IMR-90 (cell line): ENCODE measurements around the gene CD1C. TPM values are rescaled to one million over a fixed set of nuclear protein-coding genes. Genes with fewer than 3 reads are reported as not detected.

ENCODE experiments used
- ATAC-seq: fragments of 200-7000 bp; cut with Tn5 transposase; 2 replicates; pipeline ENCODE4 v1.9.1; 2020; ENCODE audit warnings: low read depth, mild to moderate bottlenecking, moderate library complexity
- BruUV-seq: library from RNA; stranded (reverse); fragments of 400-500 nt; replicated peaks from 2 replicates; lab custom pipeline; 2021; lab: Mats Ljungman, UMichigan
- CTCF ChIA-PET: fragments of 300-600 bp; formaldehyde crosslinking; extraction: SDS; loops from one replicate; lab custom pipeline; 2021; ENCODE audit warnings: antibody characterized with exemption; lab: Yijun Ruan, JAX
- POLR2A ChIA-PET: fragments of 300-600 bp; sonication (Branson Sonifier 250); formaldehyde crosslinking; loops from one replicate; lab custom pipeline; 2022; ENCODE audit warnings: antibody characterized with exemption; ENCODE audit not compliant: unreplicated experiment; lab: Charles Lee
- DNase-seq: peaks from one replicate; pipeline ENCODE4 v3.0.0; 2013
- H2AFZ ChIP-seq: replicated peaks from 2 replicates; pipeline ENCODE3; 2013; ENCODE audit warnings: low read length, mild to moderate bottlenecking; ENCODE audit not compliant: poor library complexity
- H2AK5ac ChIP-seq: 2 replicates; pipeline ENCODE4 v1.6.1; 2013; ENCODE audit warnings: low read depth, low read length, inconsistent platforms
- H2AK9ac ChIP-seq: replicated peaks from 2 replicates; pipeline ENCODE3; 2013; ENCODE audit warnings: mild to moderate bottlenecking, low read depth, low read length, moderate library complexity; ENCODE audit not compliant: poor library complexity
- H2BK120ac ChIP-seq: 2 replicates; pipeline ENCODE4 v1.6.1; 2013; ENCODE audit warnings: low read depth, low read length, inconsistent platforms
- H2BK15ac ChIP-seq: 3 replicates; pipeline ENCODE4 v1.6.1; 2013; ENCODE audit warnings: low read depth, low read length, inconsistent platforms
- H2BK20ac ChIP-seq: 2 replicates; pipeline ENCODE4 v1.6.1; 2013; ENCODE audit warnings: low read depth, mild to moderate bottlenecking, inconsistent platforms, low read length, moderate library complexity
- H2BK5ac ChIP-seq: 2 replicates; pipeline ENCODE4 v1.6.1; 2013; ENCODE audit warnings: mild to moderate bottlenecking, low read depth, low read length, inconsistent platforms; ENCODE audit not compliant: poor library complexity, severe bottlenecking
- H3K14ac ChIP-seq: replicated peaks from 2 replicates; pipeline ENCODE4 v1.6.1; 2013; ENCODE audit warnings: low read depth, low read length, inconsistent platforms
- H3K18ac ChIP-seq: 2 replicates; pipeline ENCODE4 v1.6.1; 2013; ENCODE audit warnings: low read depth, low read length, control low read depth
- H3K23ac ChIP-seq: 2 replicates; pipeline ENCODE4 v1.6.1; 2013; ENCODE audit warnings: low read depth, low read length, inconsistent platforms
- H3K27ac ChIP-seq: 2 replicates; pipeline ENCODE4 v1.5.1; 2013; ENCODE audit warnings: mild to moderate bottlenecking, control low read depth, low read length; ENCODE audit not compliant: insufficient read depth
- H3K27me3 ChIP-seq: 2 replicates; pipeline ENCODE4 v1.6.1; 2013; ENCODE audit warnings: low read length; ENCODE audit not compliant: control insufficient read depth, insufficient read depth
- H3K36me3 ChIP-seq: 2 replicates; pipeline ENCODE4 v1.6.1; 2013; ENCODE audit warnings: low read length, mixed read lengths; ENCODE audit not compliant: control insufficient read depth, insufficient read depth
- H3K4ac ChIP-seq: 2 replicates; pipeline ENCODE4 v1.6.1; 2013; ENCODE audit warnings: low read depth, low read length, inconsistent platforms
- H3K4me1 ChIP-seq: 2 replicates; pipeline ENCODE4 v1.6.1; 2013; ENCODE audit warnings: low read length, mixed read lengths; ENCODE audit not compliant: control insufficient read depth, insufficient read depth
- H3K4me2 ChIP-seq: 2 replicates; pipeline ENCODE4 v1.6.1; 2013; ENCODE audit warnings: low read depth, mild to moderate bottlenecking, control low read depth, low read length, moderate library complexity
- H3K4me3 ChIP-seq: 2 replicates; pipeline ENCODE4 v1.5.1; 2013; ENCODE audit warnings: low read depth, mild to moderate bottlenecking, control low read depth, low read length, moderate library complexity; ENCODE audit not compliant: insufficient read depth
- H3K56ac ChIP-seq: 2 replicates; pipeline ENCODE4 v1.6.1; 2013; ENCODE audit warnings: low read length, inconsistent platforms; ENCODE audit not compliant: insufficient read depth; ENCODE audit errors: extremely low read depth
- H3K79me1 ChIP-seq, 2 experiments: 2 replicates each; pipeline ENCODE4 v1.6.1; 2013; ENCODE audit warnings: low read length in 2 of 2, inconsistent platforms in 1 of 2, low read depth in 1 of 2
- H3K9ac ChIP-seq: 2 replicates; pipeline ENCODE4 v1.6.1; 2013; ENCODE audit warnings: low read depth, low read length, control low read depth
- H3K9me1 ChIP-seq: 2 replicates; pipeline ENCODE4 v1.6.1; 2013; ENCODE audit warnings: low read length, inconsistent platforms; ENCODE audit not compliant: insufficient read depth
- H3K9me3 ChIP-seq: 2 replicates; pipeline ENCODE4 v1.6.1; 2013; ENCODE audit warnings: low read length; ENCODE audit not compliant: control insufficient read depth, insufficient read depth
- H4K20me1 ChIP-seq: 2 replicates; pipeline ENCODE4 v1.6.1; 2013; ENCODE audit warnings: low read length, inconsistent platforms; ENCODE audit not compliant: insufficient read depth
- H4K5ac ChIP-seq: 2 replicates; pipeline ENCODE4 v1.6.1; 2013; ENCODE audit warnings: mild to moderate bottlenecking, low read depth, low read length, control low read depth
- H4K8ac ChIP-seq, 2 experiments: 2 replicates each; pipeline ENCODE4 v1.6.1; 2013; ENCODE audit warnings: low read depth in 2 of 2, low read length in 2 of 2, control low read depth in 1 of 2, inconsistent platforms in 1 of 2
- H4K91ac ChIP-seq: 2 replicates; pipeline ENCODE4 v1.6.1; 2013; ENCODE audit warnings: low read depth, low read length, inconsistent platforms; ENCODE audit not compliant: insufficient read depth
- BHLHE40 ChIP-seq: fragments of 150-350 bp; IDR thresholded peaks from 2 replicates; pipeline ENCODE4 v1.6.1; 2016; ENCODE audit warnings: mild to moderate bottlenecking, low read depth, low read length
- CHD1 ChIP-seq: IDR thresholded peaks from 2 replicates; pipeline ENCODE4 v1.6.1; 2012; ENCODE audit warnings: low read depth, low read length, improper control_type of control experiment
- MAZ ChIP-seq: IDR thresholded peaks from 2 replicates; pipeline ENCODE4 v1.6.1; 2012; ENCODE audit warnings: low read depth, mild to moderate bottlenecking, low read length, improper control_type of control experiment, moderate library complexity, borderline replicate concordance
- NFE2L2 ChIP-seq: fragments of 150-350 bp; IDR thresholded peaks from 2 replicates; pipeline ENCODE4 v1.6.1; 2016; ENCODE audit warnings: low read depth, mild to moderate bottlenecking, low read length
- RAD21 ChIP-seq: IDR thresholded peaks from 2 replicates; pipeline ENCODE4 v1.6.1; 2012; ENCODE audit warnings: low read length, improper control_type of control experiment
- RCOR1 ChIP-seq: IDR thresholded peaks from 2 replicates; pipeline ENCODE4 v1.6.1; 2012; ENCODE audit warnings: mild to moderate bottlenecking, low read length, improper control_type of control experiment; ENCODE audit not compliant: insufficient replicate concordance
- RFX5 ChIP-seq: IDR thresholded peaks from 2 replicates; pipeline ENCODE4 v1.8.0; 2012; ENCODE audit warnings: low read depth, mild to moderate bottlenecking, low read length, moderate library complexity
- SMC3 ChIP-seq: fragments of 150-350 bp; IDR thresholded peaks from 2 replicates; pipeline ENCODE4 v1.6.1; 2016; ENCODE audit warnings: low read depth, mild to moderate bottlenecking, antibody characterized with exemption, low read length, moderate library complexity
- WGBS, 2 experiments: methylation state at CpG; one replicate each; pipeline versions ENCODE4 v1.1.5 to v1.1.7; 2013; ENCODE audit warnings: missing lambda C conversion rate in 2 of 2; ENCODE audit not compliant: insufficient read length in 1 of 2; ENCODE audit errors: extremely low coverage in 2 of 2; 5-methylcytosine and 5-hydroxymethylcytosine counted together
- dilution Hi-C: fragments of 300-500 bp; cut with HindIII; formaldehyde crosslinking; loops from one replicate; pipeline ENCODE4 v1.14.3; 2018; ENCODE audit warnings: low sequenced_read_pairs; ENCODE audit not compliant: unreplicated experiment
- in situ Hi-C: fragments of 300-500 bp; cut with MboI; formaldehyde crosslinking; loops from 3 replicates; pipeline ENCODE4 v1.14.3; 2019; ENCODE audit warnings: low sequenced_read_pairs, inconsistent platforms, mixed read lengths
- intact Hi-C: fragments of 100-400 bp; cut with micrococcal nuclease; formaldehyde crosslinking; loops from 2 replicates; pipeline ENCODE4 v1.10.0; 2022
- polyA plus RNA-seq, 3 experiments: library from polyadenylated mRNA; depleted of rRNA; stranded (reverse); fragments of >200 nt; gene quantifications; 2 replicates each; pipeline ENCODE4 v1.2.3, GENCODE V29; 2012; ENCODE audit warnings: low replicate concordance in 1 of 3
- total RNA-seq: library from RNA; depleted of rRNA; stranded (reverse); fragments of >200 nt; gene quantifications from 2 replicates; pipeline ENCODE4 v1.2.3, GENCODE V29; 2012
- TF ChIP-seq, protein P1 (sequence below): fragments of 150-350 bp; IDR thresholded peaks from 2 replicates; pipeline ENCODE4 v1.6.1; 2016; ENCODE audit warnings: low read depth, mild to moderate bottlenecking, low read length, moderate library complexity, borderline replicate concordance
- TF ChIP-seq, protein P2 (sequence below): conservative IDR thresholded peaks from 2 replicates; pipeline ENCODE4 v1.5.1; 2012; ENCODE audit warnings: mild to moderate bottlenecking, low read depth, low read length, improper control_type of control experiment
- TF ChIP-seq, protein P3 (sequence below): fragments of 150-350 bp; IDR thresholded peaks from 2 replicates; pipeline ENCODE4 v1.6.1; 2017; ENCODE audit warnings: mild to moderate bottlenecking, antibody characterized with exemption, low read length, low read depth

The CD1C gene
- total and polyA plus RNA-seq, 2 of the 4 experiments (the other 2 are of a cell fraction), result not detected

DNA sequence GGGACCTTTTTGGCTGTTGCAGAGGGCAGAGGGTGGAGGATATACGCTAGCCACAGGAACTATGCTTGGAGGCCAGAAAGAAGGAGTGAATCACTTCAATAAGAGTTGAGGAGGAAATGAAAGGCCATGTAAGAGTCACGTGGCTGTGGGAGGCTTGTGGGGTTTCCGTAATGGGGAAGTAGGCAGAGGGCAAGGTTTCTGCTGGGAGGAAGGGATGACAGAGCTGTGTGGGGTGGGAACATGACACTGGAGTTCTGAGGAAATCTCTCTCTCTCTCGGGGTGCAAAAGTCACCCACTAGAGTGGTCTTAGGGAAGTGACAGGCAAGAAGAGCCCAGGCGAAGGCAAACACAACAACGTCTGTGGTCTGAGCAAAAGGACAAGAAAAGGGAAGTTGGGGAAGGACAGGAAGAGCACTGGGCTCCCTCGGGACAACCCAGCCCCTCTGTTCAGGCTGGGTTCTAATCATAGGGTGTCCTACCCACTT is 3.9 kb upstream of the CD1C start:
- no peak for ATAC-seq
- H2AK9ac ChIP-seq, result no peak overlapping the region
- ChIA-PET CTCF (no interaction called here), POLR2A (no interaction called here)
- H3K4me1 ChIP-seq, result no peaks in the 10 kb centered on the region
- no peak overlapping the region for H3K9ac ChIP-seq
- H3K27ac ChIP-seq, result no peak overlapping the region
- H3K4me2 ChIP-seq, result no peak overlapping the region
- no peaks in the 10 kb centered on the region for H3K27me3 ChIP-seq
- no peak for TF ChIP-seq NFE2L2
- TF ChIP-seq, protein P1, sequence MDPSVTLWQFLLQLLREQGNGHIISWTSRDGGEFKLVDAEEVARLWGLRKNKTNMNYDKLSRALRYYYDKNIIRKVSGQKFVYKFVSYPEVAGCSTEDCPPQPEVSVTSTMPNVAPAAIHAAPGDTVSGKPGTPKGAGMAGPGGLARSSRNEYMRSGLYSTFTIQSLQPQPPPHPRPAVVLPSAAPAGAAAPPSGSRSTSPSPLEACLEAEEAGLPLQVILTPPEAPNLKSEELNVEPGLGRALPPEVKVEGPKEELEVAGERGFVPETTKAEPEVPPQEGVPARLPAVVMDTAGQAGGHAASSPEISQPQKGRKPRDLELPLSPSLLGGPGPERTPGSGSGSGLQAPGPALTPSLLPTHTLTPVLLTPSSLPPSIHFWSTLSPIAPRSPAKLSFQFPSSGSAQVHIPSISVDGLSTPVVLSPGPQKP, result no peak
- TF ChIP-seq RFX5, result no peak
- no peak for TF ChIP-seq MAZ
- no peak for TF ChIP-seq RAD21
- no peak for TF ChIP-seq BHLHE40
- TF ChIP-seq, protein P2, sequence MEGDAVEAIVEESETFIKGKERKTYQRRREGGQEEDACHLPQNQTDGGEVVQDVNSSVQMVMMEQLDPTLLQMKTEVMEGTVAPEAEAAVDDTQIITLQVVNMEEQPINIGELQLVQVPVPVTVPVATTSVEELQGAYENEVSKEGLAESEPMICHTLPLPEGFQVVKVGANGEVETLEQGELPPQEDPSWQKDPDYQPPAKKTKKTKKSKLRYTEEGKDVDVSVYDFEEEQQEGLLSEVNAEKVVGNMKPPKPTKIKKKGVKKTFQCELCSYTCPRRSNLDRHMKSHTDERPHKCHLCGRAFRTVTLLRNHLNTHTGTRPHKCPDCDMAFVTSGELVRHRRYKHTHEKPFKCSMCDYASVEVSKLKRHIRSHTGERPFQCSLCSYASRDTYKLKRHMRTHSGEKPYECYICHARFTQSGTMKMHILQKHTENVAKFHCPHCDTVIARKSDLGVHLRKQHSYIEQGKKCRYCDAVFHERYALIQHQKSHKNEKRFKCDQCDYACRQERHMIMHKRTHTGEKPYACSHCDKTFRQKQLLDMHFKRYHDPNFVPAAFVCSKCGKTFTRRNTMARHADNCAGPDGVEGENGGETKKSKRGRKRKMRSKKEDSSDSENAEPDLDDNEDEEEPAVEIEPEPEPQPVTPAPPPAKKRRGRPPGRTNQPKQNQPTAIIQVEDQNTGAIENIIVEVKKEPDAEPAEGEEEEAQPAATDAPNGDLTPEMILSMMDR, result no peak
- TF ChIP-seq, protein P3, sequence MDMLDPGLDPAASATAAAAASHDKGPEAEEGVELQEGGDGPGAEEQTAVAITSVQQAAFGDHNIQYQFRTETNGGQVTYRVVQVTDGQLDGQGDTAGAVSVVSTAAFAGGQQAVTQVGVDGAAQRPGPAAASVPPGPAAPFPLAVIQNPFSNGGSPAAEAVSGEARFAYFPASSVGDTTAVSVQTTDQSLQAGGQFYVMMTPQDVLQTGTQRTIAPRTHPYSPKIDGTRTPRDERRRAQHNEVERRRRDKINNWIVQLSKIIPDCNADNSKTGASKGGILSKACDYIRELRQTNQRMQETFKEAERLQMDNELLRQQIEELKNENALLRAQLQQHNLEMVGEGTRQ, result no peak
- TF ChIP-seq RCOR1, result no peak
- TF ChIP-seq SMC3, result no peak
- no peak for TF ChIP-seq CHD1
- no peak overlapping the region for H3K14ac ChIP-seq
- intact Hi-C loops, result no loop called here
- WGBS, 2 experiments, result 25% methylated on average over 2 of the region's 7 CpGs; no CpG with 5 or more reads in 1 of the 2 experiments
- H4K91ac ChIP-seq, result no peak overlapping the region
- no peak overlapping the region for H2AK5ac ChIP-seq
- no peak overlapping the region for H2AFZ ChIP-seq
- dilution Hi-C loops, result no loop called here
- no peak overlapping the region for H3K4me3 ChIP-seq
- no peak overlapping the region for H3K23ac ChIP-seq
- no peaks in the 10 kb centered on the region for H3K79me1 ChIP-seq
- no peak overlapping the region for H3K4ac ChIP-seq
- no peaks in the 10 kb centered on the region for H4K20me1 ChIP-seq
- no peaks in the 10 kb centered on the region for H3K36me3 ChIP-seq
- H2BK120ac ChIP-seq, result no peak overlapping the region
- H3K9me3 ChIP-seq, result no peaks in the 10 kb centered on the region
- H3K9me1 ChIP-seq, result no peaks in the 10 kb centered on the region
- no peak for DNase-seq
- no peak overlapping the region for H4K8ac ChIP-seq
- BruUV-seq, result no TSS peak
- in situ Hi-C loops, result no loop called here
- H4K5ac ChIP-seq, result no peak overlapping the region
- H3K18ac ChIP-seq, result no peak overlapping the region
- H2BK15ac ChIP-seq, result no peak overlapping the region
- H2BK5ac ChIP-seq, result no peak overlapping the region
- no peak overlapping the region for H3K56ac ChIP-seq
- no peak overlapping the region for H2BK20ac ChIP-seq
